Ramos (cell line): ENCODE results near the gene TNFRSF17.

Experiments used
- in situ Hi-C: fragments of 300-500 bp; cut with MboI; formaldehyde crosslinking; loops from one replicate; pipeline ENCODE4 v1.14.3; 2022; ENCODE audit warnings: low sequenced_read_pairs; ENCODE audit not compliant: unreplicated experiment

The TNFRSF17 gene

DNA sequence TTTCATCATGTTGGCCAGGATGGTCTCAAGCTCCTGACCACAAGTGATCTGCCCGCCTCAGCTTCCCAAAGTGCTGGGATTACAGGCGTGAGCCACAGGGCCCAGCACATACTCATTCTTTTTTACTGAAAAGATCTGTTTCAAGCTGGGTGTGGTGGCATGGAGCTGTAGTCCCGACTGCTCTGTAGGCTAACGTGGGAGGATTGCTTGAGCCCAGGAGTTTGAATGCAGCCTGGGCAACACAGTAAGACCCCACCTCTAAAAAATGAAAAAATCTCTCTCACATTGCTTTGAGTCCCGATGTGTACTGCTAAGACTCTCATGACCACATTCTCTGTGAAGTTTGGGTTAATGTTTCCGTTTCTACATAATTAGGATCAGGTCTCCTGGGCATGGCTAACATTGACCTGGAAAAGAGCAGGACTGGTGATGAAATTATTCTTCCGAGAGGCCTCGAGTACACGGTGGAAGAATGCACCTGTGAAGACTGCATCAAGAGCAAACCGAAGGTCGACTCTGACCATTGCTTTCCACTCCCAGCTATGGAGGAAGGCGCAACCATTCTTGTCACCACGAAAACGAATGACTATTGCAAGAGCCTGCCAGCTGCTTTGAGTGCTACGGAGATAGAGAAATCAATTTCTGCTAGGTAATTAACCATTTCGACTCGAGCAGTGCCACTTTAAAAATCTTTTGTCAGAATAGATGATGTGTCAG is 2.3 kb downstream of the TNFRSF17 start:
- in situ Hi-C loops, result loop anchor here (10.0 to 25.0 kb wide), 3 partner anchors 357 to 655 kb away; no protein-coding TSS in a partner anchor

DNA sequence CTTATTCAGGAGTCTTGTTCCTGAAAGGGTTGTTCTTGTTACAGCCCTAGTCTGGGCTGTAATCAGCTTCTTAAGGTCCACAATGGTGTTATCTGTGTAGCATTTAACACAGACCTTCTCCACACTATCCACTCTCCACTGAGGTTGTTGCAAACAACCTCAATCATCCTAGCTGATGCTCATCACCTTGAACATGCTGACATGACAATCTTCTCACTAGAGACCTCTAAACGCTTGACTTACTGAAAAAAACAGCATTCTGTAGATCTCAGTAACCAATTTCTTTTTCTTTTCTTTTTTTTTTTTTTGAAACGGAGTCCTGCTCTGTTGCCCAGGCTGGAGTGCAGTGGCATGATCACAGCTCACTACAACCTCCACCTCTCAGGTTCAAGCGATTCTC is 3.6 kb downstream of the TNFRSF17 start:
- in situ Hi-C loops, result loop anchor here (10.0 to 25.0 kb wide), 3 partner anchors 356 to 656 kb away; no protein-coding TSS in a partner anchor

DNA sequence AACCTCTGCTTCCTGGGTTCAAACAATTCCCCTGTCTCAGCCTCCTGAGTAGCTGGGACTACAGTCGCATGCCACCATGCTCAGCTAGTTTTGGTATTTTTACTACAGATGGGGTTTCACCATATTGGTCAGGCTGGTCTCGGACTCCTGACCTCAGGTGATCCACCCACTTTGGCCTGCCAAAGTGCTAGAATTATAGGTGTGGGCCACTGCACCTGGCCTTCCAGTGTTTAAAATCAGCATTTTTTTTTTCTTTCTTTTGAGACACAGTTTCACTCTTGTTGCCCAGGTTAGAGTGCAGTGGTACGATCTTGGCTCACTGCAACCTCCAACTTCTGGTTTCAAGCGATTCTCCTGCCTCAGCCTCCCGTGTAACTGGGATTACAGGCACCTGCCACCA is 5.3 kb downstream of the TNFRSF17 start:
- in situ Hi-C loops, result loop anchor here (25.0 kb wide), 2 partner anchors 592 to 658 kb away; no protein-coding TSS in a partner anchor

DNA sequence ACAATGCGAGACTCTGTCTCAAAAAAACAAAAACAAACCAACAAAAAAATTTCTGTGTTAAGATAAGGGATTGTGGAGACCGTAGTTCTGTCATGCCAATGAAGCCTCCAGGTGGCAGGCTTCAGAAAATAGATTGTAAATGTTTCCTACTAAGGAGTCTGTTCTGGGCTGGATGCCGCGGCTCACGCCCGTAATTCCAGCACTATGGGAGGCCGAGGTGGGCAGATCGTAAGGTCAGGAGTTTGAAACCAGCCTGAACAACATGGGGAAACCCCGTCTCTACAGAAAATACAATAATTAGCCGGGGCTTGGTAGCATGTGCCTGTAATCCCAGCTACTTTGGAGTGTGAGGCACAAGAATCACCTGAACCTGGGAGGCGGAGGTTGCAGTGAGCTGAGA is 7.1 kb downstream of the TNFRSF17 start:
- in situ Hi-C loops, result loop anchor here (25.0 kb wide), 2 partner anchors 590 to 660 kb away; no protein-coding TSS in a partner anchor

DNA sequence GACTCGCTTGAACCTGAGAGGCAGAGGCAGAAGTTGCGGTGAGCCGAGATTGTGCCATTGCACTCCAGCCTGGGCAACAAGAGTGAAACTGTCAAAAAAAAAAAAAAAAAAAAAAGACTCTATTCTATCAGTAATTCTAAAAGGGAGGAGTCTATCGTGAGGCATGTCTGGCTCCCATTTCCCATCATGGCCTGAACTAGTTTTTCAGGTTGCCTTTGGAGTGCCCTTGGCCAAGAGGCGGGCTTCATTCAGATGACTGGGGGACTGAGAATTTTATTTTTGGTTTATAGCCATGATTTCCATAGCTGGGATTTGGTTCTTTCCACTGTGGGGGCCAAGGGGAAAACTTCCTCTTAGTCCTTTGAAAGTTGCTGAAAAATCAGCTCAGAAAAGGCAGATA is 8.1 kb downstream of the TNFRSF17 start:
- in situ Hi-C loops, result loop anchor here (25.0 kb wide), 2 partner anchors 589 to 661 kb away; no protein-coding TSS in a partner anchor

DNA sequence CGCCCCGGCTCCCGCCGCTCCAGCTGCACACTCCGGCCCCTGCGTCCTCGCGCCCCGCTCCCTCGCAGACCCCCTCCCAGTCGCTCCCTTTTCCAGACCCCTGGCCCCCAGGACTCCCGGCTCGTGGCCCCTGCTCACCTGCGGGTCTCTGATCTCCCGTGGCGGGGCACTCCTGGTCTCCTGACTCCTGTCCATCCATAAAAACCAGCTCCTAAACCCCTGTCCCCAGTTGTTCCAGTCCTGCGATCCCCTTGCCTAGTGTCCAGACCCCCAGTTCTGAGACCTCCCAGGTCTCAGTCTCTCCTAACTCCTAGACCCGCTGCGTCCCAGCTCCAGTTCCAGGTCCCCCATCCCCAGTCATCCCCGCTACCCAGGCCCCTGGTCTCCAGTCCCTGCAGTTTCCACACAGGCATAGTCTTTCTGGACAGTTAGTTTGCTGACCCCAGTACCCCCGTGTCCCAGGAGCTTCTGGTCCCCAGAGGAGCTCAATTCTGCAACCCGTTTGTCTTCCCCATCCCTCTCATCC is 11.9 kb downstream of the TNFRSF17 start:
- in situ Hi-C loops, result no loop called here

DNA sequence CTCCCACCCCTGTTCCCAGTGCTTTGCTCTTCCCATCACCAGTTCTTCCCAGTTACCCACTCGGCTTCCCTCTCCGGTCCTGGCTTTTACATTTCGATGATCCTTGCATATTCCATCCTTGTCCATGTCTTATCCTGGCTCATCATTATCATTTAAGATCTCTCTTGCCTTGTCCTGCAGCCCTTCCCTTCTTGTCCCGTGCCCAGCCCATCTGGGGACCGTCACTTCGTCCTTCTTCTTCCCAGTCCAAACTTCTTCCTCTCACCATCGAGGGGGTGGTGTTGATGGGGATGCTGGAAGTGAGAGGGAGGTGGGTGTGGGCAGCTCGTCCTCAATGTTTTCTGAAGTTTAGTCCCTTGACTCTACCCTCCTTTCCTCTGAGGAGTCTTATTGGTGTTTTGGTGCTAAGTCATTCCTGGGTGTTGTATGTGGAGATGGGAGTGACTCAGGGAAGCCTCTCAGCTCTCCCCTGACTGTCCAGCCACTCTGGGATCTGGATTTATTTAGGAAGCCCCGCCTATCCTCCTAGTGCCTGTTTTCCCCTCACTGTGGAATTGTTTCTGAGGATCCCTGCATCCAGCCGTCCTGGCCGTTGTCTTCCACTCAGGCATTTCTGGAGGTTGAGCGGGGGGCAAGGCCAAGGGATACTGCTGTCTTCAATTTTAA is 12.5 kb downstream of the TNFRSF17 start:
- in situ Hi-C loops, result no loop called here

DNA sequence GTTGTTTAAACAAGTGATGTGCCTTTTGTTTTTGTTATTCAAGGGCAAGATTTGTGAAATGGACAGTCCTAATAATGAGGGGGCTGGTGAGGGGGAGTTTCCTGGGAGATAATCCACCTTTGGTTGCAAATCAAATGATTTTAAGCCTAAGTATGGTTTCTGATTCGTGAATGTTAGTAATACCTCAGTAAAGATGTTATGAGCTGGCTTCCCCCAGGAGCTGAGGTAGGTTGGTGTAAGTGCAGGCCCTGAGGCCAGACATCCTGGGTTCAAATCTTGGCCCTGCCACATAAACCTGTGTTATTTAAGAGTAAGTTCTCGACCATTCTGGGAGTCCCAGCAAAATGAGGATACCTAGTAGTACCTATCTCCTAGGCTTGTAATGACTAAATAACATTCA is 13.1 kb downstream of the TNFRSF17 start:
- in situ Hi-C loops, result no loop called here

DNA sequence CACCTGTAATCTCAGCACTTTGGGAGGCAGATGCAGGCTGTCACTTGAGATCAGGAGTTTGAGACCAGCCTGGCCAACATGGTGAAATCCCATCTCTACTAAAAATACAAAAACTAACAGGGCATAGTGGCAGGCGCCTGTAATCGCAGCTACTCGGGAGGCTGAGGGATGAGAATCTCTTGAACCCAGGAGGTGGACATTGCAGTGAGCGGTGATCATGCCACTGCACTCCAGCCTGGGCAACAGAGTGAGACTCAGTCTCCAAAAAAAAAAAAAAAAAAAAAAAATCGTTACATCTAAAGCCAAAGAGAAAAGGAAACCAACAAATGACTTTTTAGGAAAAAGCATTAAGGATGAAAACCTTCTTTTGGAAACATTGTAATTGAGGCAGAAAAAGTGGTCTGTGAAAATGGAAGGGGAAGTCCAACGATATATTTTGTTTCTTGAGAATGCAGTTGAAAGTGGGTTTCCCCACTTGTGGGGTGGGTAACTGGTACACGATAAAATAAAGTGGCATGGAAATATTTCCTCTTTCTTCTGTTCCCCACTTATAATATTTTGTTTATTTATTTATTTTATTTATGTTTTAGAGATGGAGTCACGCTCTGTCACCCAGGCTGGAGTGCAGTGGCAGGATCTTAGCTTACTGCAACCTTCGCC is 14.1 kb downstream of the TNFRSF17 start:
- in situ Hi-C loops, result no loop called here

DNA sequence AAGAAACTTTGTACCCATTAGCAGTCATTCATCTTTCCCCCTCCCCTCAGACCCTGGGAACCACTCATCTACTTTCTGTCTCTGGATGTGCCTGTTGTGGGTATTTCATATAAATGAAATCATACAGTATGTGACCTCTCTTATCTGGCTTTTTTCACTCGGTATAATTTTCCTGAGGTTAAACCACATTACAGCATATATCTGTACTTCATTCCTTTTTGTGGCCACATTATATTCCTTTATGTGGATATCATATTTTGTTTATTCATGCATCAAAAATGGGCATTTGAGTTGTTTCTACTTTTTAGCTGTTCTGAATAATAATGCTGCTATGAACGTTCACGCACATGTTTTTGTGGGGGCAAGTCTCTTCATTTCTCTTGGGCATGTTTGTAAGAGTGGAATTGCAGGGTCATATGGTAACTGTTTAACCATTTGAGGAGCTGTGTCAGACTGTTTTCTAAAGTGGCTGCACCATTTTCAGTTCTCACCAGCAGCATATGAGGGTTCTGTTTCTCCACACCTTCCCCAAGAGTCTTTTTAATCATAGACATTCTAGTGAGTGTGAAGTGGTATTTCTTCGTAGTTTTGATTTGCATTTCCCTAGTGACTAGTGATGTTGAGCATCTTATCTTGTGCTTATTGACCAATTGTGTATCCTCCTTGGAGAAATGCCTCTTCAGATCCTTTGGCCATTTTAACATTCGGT is 15.3 kb downstream of the TNFRSF17 start:
- in situ Hi-C loops, result no loop called here

DNA sequence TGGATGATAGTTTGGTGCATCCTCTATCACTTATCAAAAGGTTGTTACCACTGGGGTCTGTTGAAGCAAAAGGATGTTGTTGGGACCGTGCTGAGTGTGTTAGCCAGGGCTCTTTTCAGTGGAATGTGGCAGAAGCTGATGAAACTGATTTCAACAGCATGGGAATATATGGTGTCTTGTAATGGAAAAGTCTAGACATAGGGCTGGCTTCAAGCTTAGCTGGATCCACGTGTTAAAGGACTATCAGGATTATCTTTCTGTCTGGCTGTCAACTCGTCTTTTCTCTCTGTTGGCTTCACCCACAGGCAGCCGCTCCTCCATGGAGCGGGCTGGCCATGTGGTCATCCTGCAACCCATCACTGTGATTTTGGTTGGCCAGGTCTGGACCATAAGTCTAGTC is 20.2 kb downstream of the TNFRSF17 start:
- in situ Hi-C loops, result no loop called here

DNA sequence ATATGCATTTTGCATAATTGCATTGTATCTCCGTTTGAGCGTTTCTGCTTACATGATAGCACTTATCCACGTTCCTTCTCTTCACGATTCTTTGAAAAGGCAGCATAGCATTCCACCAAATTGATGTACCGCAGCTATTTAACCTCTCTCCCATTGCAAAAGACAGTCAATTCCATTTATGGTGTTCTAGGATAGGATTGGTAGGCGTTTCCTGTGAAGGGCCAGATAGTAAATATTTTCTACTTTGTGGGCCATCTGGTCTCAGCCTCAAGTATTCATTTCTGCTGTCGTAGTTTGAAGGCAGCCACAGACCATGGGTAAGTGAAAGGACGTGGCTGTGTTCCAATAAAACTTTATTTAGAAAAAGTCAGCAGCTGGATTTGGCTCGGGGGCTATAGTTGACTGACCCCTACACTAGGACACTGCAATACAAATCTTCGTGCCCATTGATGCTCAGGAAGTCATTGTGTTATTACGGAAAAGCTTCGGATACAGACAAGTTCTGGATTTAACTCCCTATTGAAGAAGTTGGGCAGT is 21.6 kb downstream of the TNFRSF17 start:
- in situ Hi-C loops, result no loop called here

DNA sequence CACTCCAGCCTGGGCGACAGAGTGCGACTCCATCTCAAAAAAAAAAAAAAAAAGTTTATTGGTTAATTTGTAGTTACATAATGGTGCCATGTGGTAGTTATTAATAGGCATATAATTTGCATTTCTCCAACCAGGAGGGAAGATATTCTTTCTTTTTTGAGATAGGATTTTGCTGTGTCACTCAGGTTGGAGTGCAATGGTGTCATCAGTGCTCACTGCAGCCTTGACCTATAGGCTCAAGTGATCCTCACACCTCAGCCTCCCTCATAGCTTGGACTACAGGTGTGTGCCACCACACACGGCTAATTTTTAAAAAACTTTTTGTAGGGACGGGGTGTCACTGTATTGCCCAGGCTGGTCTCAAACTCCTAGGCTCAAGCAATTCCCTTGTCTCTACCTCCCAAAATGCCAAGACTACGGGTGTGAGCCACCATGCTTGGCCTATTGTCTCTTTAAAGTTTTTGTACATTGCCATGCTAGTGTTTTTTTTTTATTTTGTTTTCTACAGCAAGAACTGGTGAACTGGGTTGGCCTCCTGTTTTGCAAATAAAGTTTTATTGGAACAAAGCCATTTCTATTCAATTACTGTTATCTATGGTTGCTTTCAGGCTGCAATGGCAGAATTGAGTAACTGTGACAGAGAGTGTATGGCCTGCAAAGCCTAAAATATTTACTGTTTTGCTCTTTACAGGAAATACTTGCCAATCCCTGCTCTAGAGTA is 23.4 kb downstream of the TNFRSF17 start:
- in situ Hi-C loops, result no loop called here

DNA sequence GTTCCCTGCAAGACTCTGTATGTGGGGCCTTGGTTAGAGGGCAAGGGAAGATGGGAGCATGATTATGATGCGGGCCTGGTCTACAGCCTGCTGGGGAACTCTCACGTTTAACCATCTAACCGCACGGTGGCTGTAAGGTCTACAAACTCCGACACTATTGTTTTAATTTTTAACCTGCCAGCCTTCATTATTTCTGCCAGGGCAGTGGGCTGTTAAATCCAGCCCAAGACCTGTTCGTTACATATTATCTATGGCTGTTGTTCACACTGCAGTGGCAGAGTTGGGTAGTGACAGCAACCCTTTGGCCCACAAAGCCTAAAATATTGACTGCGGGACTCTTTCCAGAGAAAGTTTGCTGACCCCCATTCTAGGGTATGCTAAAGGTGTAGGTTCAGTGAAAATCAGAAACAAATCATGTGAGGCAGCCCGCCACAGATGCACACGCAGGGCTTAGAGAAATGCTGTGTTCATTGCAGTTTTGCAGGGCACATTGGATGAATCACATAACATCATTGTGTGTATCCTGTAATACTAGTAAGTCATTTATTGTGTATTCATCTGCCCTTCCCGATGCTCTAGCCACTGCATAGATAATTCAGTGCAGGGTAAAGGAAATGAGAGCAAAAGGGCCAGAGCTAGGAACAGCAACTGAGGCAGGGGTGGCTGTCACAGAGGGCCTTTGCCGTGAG is 25.8 kb downstream of the TNFRSF17 start:
- in situ Hi-C loops, result no loop called here

DNA sequence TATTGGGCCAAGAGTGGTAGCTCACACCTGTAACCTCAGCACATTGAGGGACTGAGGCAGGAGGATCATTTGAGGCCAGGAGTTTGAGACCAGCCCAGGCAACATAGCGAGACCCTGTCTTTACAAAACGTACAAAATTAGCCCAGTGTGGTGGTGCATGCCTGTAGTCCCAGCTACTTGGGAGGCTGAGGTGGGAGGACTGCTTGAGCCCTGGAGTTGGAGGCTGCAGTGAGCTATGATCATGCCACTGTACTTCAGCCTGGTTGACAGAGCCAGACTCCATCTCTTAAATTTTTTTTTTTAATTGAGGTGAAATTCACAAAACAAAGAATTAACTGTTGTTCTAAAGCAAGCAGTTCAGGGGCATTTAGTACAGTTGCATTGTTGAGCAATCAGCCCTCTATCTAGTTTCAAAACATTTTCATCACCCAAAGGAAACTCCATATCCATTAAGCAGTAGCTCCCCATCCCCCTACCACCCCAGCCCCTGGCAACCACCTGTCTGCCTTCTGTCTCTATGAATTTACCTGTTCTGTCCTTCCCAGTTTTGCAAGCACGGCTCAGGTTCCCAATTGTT is 27.1 kb downstream of the TNFRSF17 start:
- in situ Hi-C loops, result no loop called here

DNA sequence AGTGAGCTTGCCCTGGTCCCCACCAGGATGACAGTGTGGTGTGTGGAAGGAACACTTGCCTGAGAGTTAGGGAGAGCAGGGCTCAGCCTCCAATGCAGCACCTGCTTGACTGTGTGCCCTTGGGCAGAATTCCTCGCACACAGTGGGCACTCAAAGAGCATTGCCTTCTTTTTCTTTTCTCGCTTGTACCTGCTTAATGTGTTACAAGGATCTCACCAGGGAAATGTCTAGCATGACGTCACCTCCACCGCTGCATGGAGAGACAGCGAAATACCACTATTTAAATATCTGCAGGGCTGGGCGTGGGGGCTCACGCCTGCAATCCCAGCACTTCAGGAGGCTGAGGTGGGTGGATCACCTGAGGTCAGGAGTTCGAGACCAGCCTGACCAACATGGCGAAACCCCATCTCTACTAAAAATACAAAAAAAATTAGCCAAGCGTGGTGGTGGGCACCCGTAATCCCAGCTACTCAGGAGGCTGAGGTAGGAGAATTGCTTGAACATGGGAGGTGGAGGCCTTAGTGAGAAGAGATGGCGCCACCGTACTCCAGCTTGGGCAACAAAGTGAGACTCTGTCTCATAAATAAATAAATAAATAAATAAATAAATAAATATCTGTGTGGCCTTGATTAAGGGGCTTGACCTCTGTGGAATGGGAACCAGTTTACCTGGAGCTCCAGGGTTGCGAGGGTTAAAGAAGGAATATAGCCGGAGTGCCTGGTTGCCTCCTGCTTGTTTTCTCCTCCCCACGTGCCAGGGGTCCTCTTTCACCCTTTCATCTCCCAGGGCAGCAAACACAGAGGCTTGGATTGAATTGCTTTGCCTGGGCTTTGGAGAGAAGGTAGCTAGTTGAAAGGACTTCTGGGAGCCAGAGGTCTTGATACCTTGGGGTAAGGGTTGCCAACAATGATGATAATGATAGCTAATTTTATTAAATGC is 27.8 kb downstream of the TNFRSF17 start:
- in situ Hi-C loops, result no loop called here
